SK-N-SH (cell line): ENCODE data around the gene ATG2B. TPM values are rescaled to one million over a fixed set of nuclear protein-coding genes. Genes with fewer than 3 reads are reported as not detected.

Experiments
- CTCF ChIA-PET: fragments of 300-600, 350-600 bp; formaldehyde crosslinking; extraction: SDS; loops from one replicate; lab custom pipeline; 2021; lab: Yijun Ruan, JAX
- POLR2A ChIA-PET: fragments of 350-600 bp; sonication (Branson Sonifier 250); formaldehyde crosslinking; extraction: SDS; loops from one replicate; lab custom pipeline; 2020; ENCODE audit warnings: antibody characterized with exemption, inconsistent platforms; lab: Yijun Ruan, JAX
- DNase-seq: peaks from one replicate; pipeline ENCODE4 v3.0.0; 2012
- H2AFZ ChIP-seq: fragments of 200-600 bp; sonication (generic); 2 replicates; pipeline ENCODE4 v1.8.1; 2016; ENCODE audit warnings: antibody characterized with exemption, mild to moderate bottlenecking, low read depth
- H3F3A ChIP-seq: fragments of 200-600 bp; sonication (generic); replicated peaks from 2 replicates; pipeline ENCODE3; 2016; ENCODE audit warnings: antibody characterized with exemption, mild to moderate bottlenecking; ENCODE audit not compliant: insufficient read depth
- H3K27ac ChIP-seq, 2 experiments: fragments of 200-500 bp in 1 of 2; fragments of 200-600 bp in 1 of 2; sonication (Bioruptor generic) in 1 of 2; sonication (generic), shearing (Covaris generic) in 1 of 2; 2 replicates each; pipeline versions ENCODE4 v1.5.1 to v1.6.1; 2014 to 2016; ENCODE audit warnings: low read depth in 2 of 2, inconsistent platforms in 1 of 2, low read length in 1 of 2, mild to moderate bottlenecking in 1 of 2, mixed read lengths in 1 of 2
- H3K27me3 ChIP-seq: fragments of 200-600 bp; sonication (generic), shearing (Covaris generic); 2 replicates; pipeline ENCODE4 v1.6.1; 2016; ENCODE audit warnings: mixed run types; ENCODE audit not compliant: insufficient read depth
- H3K36me3 ChIP-seq, 2 experiments: fragments of 200-500 bp in 1 of 2; fragments of 200-600 bp in 1 of 2; sonication (Bioruptor generic) in 1 of 2; sonication (generic) in 1 of 2; replicated peaks in 1 of 2; 2 replicates each; pipeline versions ENCODE3 to v1.5.1; 2014 to 2016; ENCODE audit warnings: low read length in 1 of 2, mild to moderate bottlenecking in 1 of 2; ENCODE audit not compliant: insufficient read depth in 2 of 2, control insufficient read depth in 1 of 2
- H3K4me1 ChIP-seq, 2 experiments: fragments of 200-500 bp in 1 of 2; fragments of 200-600 bp in 1 of 2; sonication (Bioruptor generic) in 1 of 2; sonication (generic), shearing (Covaris generic) in 1 of 2; 2 replicates each; pipeline versions ENCODE4 v1.5.1 to v1.6.1; 2014 to 2016; ENCODE audit warnings: low read depth in 1 of 2, low read length in 1 of 2, mixed run types in 1 of 2; ENCODE audit not compliant: insufficient read depth in 2 of 2, control insufficient read depth in 1 of 2
- H3K4me2 ChIP-seq: fragments of 200-600 bp; sonication (generic), shearing (Covaris generic); 2 replicates; pipeline ENCODE4 v1.6.1; 2017; ENCODE audit warnings: mixed run types
- H3K4me3 ChIP-seq, 2 experiments: fragments of 200-500 bp in 1 of 2; fragments of 200-600 bp in 1 of 2; sonication (Bioruptor generic) in 1 of 2; sonication (generic), shearing (Covaris generic) in 1 of 2; 2 replicates each; pipeline versions ENCODE4 v1.5.1 to v1.8.1; 2014 to 2016; ENCODE audit warnings: low read depth in 2 of 2, inconsistent platforms in 1 of 2, low read length in 1 of 2, mild to moderate bottlenecking in 1 of 2, mixed read lengths in 1 of 2, moderate library complexity in 1 of 2
- H3K79me2 ChIP-seq: fragments of 200-600 bp; sonication (generic); 2 replicates; pipeline ENCODE4 v1.8.1; 2017; ENCODE audit warnings: mild to moderate bottlenecking; ENCODE audit not compliant: insufficient read depth
- H3K9ac ChIP-seq: fragments of 200-600 bp; sonication (generic); 2 replicates; pipeline ENCODE4 v1.6.1; 2017; ENCODE audit warnings: mixed run types
- H3K9me2 ChIP-seq: fragments of 200-600 bp; sonication (generic); 2 replicates; pipeline ENCODE4 v1.6.1; 2017; ENCODE audit warnings: mixed run types
- H3K9me3 ChIP-seq: fragments of 200-600 bp; sonication (generic); 2 replicates; pipeline ENCODE4 v1.6.1; 2017; ENCODE audit warnings: mixed run types, mild to moderate bottlenecking, moderate library complexity
- H4K20me1 ChIP-seq: fragments of 200-600 bp; sonication (generic); 2 replicates; pipeline ENCODE4 v1.6.1; 2017; ENCODE audit warnings: mild to moderate bottlenecking, mixed run types; ENCODE audit not compliant: insufficient read depth
- CTCF ChIP-seq: fragments of 200-600 bp; sonication (generic); IDR thresholded peaks from 2 replicates; pipeline ENCODE4 v1.6.1; 2017; ENCODE audit warnings: antibody characterized with exemption, mild to moderate bottlenecking, moderate library complexity
- ELF1 ChIP-seq: IDR thresholded peaks from 2 replicates; pipeline ENCODE4 v1.4.0; 2012
- EP300 ChIP-seq, 2 experiments: IDR thresholded peaks; 2 replicates each; pipeline versions ENCODE4 v1.4.0 to v1.6.1; 2012; ENCODE audit warnings: borderline replicate concordance in 1 of 2, low read depth in 1 of 2, low read length in 1 of 2
- FOXM1 ChIP-seq: IDR thresholded peaks from 2 replicates; pipeline ENCODE4 v1.4.0; 2012; ENCODE audit warnings: low read depth, mild to moderate bottlenecking
- GATA2 ChIP-seq: sonication (generic); formaldehyde crosslinking; IDR thresholded peaks from 2 replicates; pipeline ENCODE4 v1.5.0; 2020; ENCODE audit warnings: mild to moderate bottlenecking, missing genetic modification reagents
- IRF3 ChIP-seq: fragments of 150-350 bp; IDR thresholded peaks from 2 replicates; pipeline ENCODE4 v1.6.1; 2016; ENCODE audit warnings: mild to moderate bottlenecking, low read depth, low read length
- JUND ChIP-seq: IDR thresholded peaks from 2 replicates; pipeline ENCODE4 v1.4.0; 2012
- MEF2A ChIP-seq: IDR thresholded peaks from 2 replicates; pipeline ENCODE4 v1.4.0; 2012; ENCODE audit warnings: low read depth, borderline replicate concordance
- MXI1 ChIP-seq: IDR thresholded peaks from 2 replicates; pipeline ENCODE4 v1.6.1; 2012; ENCODE audit warnings: mild to moderate bottlenecking, low read depth, low read length, improper control_type of control experiment
- NFIC ChIP-seq: IDR thresholded peaks from 2 replicates; pipeline ENCODE4 v1.4.0; 2012; ENCODE audit warnings: borderline replicate concordance
- POLR2AphosphoS5 ChIP-seq: IDR thresholded peaks from 2 replicates; pipeline ENCODE4 v1.6.1; 2012; ENCODE audit warnings: low read depth, low read length
- RAD21 ChIP-seq: IDR thresholded peaks from 2 replicates; pipeline ENCODE4 v1.6.1; 2012; ENCODE audit warnings: mild to moderate bottlenecking, low read length
- REST ChIP-seq: IDR thresholded peaks from 2 replicates; pipeline ENCODE4 v1.6.1; 2012; ENCODE audit warnings: mild to moderate bottlenecking, low read depth, low read length, moderate library complexity
- RFX5 ChIP-seq: IDR thresholded peaks from 2 replicates; pipeline ENCODE4 v1.6.1; 2012; ENCODE audit warnings: mild to moderate bottlenecking, improper control_type of control experiment, low read length
- SMC3 ChIP-seq: IDR thresholded peaks from 2 replicates; pipeline ENCODE4 v1.6.1; 2012; ENCODE audit warnings: low read depth, low read length, improper control_type of control experiment
- TCF12 ChIP-seq: IDR thresholded peaks from 2 replicates; pipeline ENCODE4 v1.4.0; 2012
- USF1 ChIP-seq: IDR thresholded peaks from 2 replicates; pipeline ENCODE4 v1.4.0; 2012; ENCODE audit warnings: low read depth, borderline replicate concordance
- USF2 ChIP-seq: fragments of 150-350 bp; IDR thresholded peaks from 2 replicates; pipeline ENCODE4 v1.6.1; 2017; ENCODE audit warnings: antibody characterized with exemption, low read length, low read depth, borderline replicate concordance
- YY1 ChIP-seq: IDR thresholded peaks from 2 replicates; pipeline ENCODE4 v1.4.0; 2012; ENCODE audit warnings: low read depth, mild to moderate bottlenecking
- ZBTB33 ChIP-seq: IDR thresholded peaks from 2 replicates; pipeline ENCODE4 v1.4.0; 2012; ENCODE audit warnings: low read depth, borderline replicate concordance
- WGBS: methylation state at CpG from one replicate; pipeline ENCODE4 v1.1.6; 2017; ENCODE audit warnings: low lambda C conversion rate; 5-methylcytosine and 5-hydroxymethylcytosine counted together
- polyA plus RNA-seq, 3 experiments: library from polyadenylated mRNA; depleted of rRNA; stranded (reverse); fragments of >200 nt; gene quantifications; 2 replicates each; pipeline ENCODE4 v1.2.3, GENCODE V29; 2012

ATG2B gene
- polyA plus RNA-seq, 1 of the 3 experiments (the other 2 are of a cell fraction): 5.8 TPM

GRCh38 chr14:96357216-96357615, 5.9 kb downstream of the ATG2B start:
- WGBS: 84% methylated on average over 3 of the region's 3 CpGs
- H3K27me3 ChIP-seq: no peaks in the 10 kb centered on the region
- no peaks in the 10 kb centered on the region for H3F3A ChIP-seq
- ChIA-PET CTCF (interaction anchor here (0.7 to 1.6 kb wide), 4 partner anchors 10 to 256 kb away, joined by 3 to 6 read pairs (median 4); no protein-coding TSS in a partner anchor), POLR2A (no interaction called here)
- no peak for DNase-seq
- H3K4me2 ChIP-seq: no peak overlapping the region
- H2AFZ ChIP-seq: no peak overlapping the region
- peaks cover 77% of the 10 kb centered on the region for H3K79me2 ChIP-seq
- H3K9me3 ChIP-seq: no peaks in the 10 kb centered on the region
- no peaks in the 10 kb centered on the region for H3K9me2 ChIP-seq
- peaks cover 11 to 14% of the 10 kb centered on the region in 2 experiments; a peak in 3 of 4 replicates for H3K4me1 ChIP-seq
- H3K36me3 ChIP-seq: peaks cover 0 to 8% of the 10 kb centered on the region in 2 experiments
- no peak for TF ChIP-seq POLR2AphosphoS5
- TF ChIP-seq JUND: no peak
- no peak for TF ChIP-seq FOXM1
- TF ChIP-seq TCF12: no peak
- no peak for TF ChIP-seq USF2
- TF ChIP-seq ELF1: no peak
- TF ChIP-seq RAD21: no peak
- TF ChIP-seq NFIC: no peak
- TF ChIP-seq EP300 (IDR thresholded peaks at IDR 0.05; ENCODE audit: borderline replicate concordance in 1 of 2, low read depth in 1 of 2, low read length in 1 of 2): no peak
- TF ChIP-seq MEF2A: no peak
- no peak for TF ChIP-seq REST
- TF ChIP-seq ZBTB33: no peak
- no peak for TF ChIP-seq YY1
- no peak for TF ChIP-seq MXI1
- no peak for TF ChIP-seq SMC3
- TF ChIP-seq CTCF: no peak; the same call in 1 of the 2 replicates
- no peak for TF ChIP-seq GATA2 (CRISPR knock-in tag)
- TF ChIP-seq USF1: no peak
- TF ChIP-seq IRF3: no peak
- TF ChIP-seq RFX5: no peak
- H3K9ac ChIP-seq: no peak overlapping the region
- H3K27ac ChIP-seq: no peak overlapping the region
- peaks cover 3% of the 10 kb centered on the region; the same call in 1 of the 2 replicates for H4K20me1 ChIP-seq
- no peak overlapping the region for H3K4me3 ChIP-seq
